Activated naive CD8-positive, alpha-beta T cell treated with anti-CD3 and anti-CD28 coated beads for 36 hours (primary cell): Measurements from ENCODE around the gene CCDC186. TPM values are rescaled to one million over a fixed set of nuclear protein-coding genes. Genes with fewer than 3 reads are reported as not detected.

Experiments used
- DNase-seq: peaks from one replicate; pipeline ENCODE4 v3.0.0; 2021
- H3K27ac Mint-ChIP-seq: one replicate; pipeline ENCODE4 v1.8.0; 2022; ENCODE audit warnings: mild to moderate bottlenecking, moderate library complexity, mixed read lengths
- H3K27me3 Mint-ChIP-seq: one replicate; pipeline ENCODE4 v1.8.0; 2022; ENCODE audit warnings: mild to moderate bottlenecking, mixed read lengths
- H3K36me3 Mint-ChIP-seq: one replicate; pipeline ENCODE4 v1.8.0; 2021; ENCODE audit warnings: mild to moderate bottlenecking, mixed read lengths
- H3K4me1 Mint-ChIP-seq: one replicate; pipeline ENCODE4 v1.8.0; 2021; ENCODE audit warnings: mixed read lengths
- H3K4me3 Mint-ChIP-seq: one replicate; pipeline ENCODE4 v1.8.0; 2022; ENCODE audit warnings: mild to moderate bottlenecking, moderate library complexity, mixed read lengths
- H3K9me3 Mint-ChIP-seq: one replicate; pipeline ENCODE4 v1.8.0; 2022; ENCODE audit warnings: mixed read lengths
- total RNA-seq, 2 experiments: library from RNA; stranded (reverse); gene quantifications; one replicate each; pipeline ENCODE4 v1.2.3, GENCODE V29; 2021

Gene CCDC186
- total RNA-seq, 2 experiments from 2014 or later = 8.3 to 10.3 TPM

DNA sequence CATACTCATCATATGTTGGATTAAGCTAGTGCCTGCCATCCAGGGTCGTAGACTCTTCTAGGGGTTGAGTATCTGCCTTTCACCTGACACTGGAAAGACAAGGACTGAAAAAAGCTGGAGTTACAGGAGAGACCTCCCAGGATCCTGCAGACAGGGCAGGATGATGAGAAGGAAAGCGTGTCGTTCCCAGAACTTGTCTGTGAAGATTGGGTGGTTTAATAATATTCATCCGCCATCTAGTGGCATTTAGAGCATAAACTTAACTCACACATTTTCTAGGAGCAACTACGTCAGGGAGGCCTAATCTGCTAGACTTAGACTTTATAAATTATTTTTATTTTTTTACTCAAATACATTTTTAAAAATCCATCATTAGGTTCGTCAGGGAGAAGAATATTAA, 70.7 kb downstream of the CCDC186 start:
- no peak for DNase-seq
- no peak overlapping the region for H3K4me3 Mint-ChIP-seq
- H3K4me1 Mint-ChIP-seq = peaks cover 26% of the 10 kb centered on the region
- H3K27me3 Mint-ChIP-seq = peaks cover 41% of the 10 kb centered on the region
- no peak overlapping the region for H3K27ac Mint-ChIP-seq
- no peaks in the 10 kb centered on the region for H3K36me3 Mint-ChIP-seq
- H3K9me3 Mint-ChIP-seq = no peaks in the 10 kb centered on the region

GRCh38 chr10:114102256-114102655, 71.7 kb downstream of the CCDC186 start:
- Mint-ChIP-seq H3K27me3 (peaks cover 47% of the 10 kb centered on the region), H3K36me3 (no peaks in the 10 kb centered on the region), H3K27ac (no peak overlapping the region), H3K4me1 (peaks cover 26% of the 10 kb centered on the region), H3K4me3 (no peak overlapping the region), H3K9me3 (no peaks in the 10 kb centered on the region)
- DNase-seq = no peak

DNA sequence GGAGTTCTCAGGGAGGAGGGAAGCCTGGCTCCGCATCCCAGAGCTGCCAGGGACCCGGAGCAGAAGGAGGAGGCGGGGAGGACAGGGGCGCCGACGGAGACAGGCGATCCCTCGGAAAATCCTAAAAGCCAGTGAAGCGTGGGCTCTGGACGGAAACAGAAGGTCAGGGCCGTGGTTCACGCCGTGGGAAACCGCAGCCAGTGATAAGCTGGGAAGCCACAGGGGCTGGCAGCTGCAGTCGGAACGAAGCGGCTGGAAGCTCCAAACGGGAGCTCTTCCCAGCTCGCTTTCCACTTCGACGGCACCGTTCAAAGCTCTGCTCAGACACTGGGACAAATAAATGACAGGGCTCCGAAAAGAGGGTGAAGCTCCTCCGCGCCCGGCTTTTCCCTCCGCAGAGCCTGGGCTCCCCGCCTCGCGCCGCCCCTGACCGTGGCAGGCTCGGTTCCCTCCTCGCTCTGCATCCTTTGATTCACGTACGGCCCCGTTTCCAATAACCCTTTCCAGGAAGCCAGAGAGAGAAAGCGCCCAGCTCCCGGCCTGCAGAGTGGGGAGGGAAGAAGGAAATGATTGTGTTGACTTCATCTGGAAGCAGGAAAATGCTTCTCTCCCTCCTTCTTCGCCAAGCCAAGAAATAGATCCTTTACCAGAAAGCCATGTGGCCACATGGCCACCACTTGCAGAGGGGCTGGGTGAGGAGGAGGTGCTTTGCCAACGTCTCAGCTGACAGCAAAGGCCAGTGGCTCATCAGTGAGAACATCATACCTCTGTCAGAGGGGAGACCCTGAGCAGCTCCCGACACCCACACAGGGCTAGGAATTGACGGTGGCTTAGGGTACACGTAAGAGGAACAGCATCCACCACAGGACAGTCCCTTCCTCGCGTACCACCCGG, 72.9 kb downstream of the CCDC186 start:
- Mint-ChIP-seq H3K4me1 (peaks cover 34% of the 10 kb centered on the region), H3K36me3 (no peaks in the 10 kb centered on the region), H3K27ac (no peak overlapping the region), H3K4me3 (peak overlapping the region; percentile 59), H3K27me3 (peaks cover 47% of the 10 kb centered on the region), H3K9me3 (no peaks in the 10 kb centered on the region)
- no peak for DNase-seq

DNA sequence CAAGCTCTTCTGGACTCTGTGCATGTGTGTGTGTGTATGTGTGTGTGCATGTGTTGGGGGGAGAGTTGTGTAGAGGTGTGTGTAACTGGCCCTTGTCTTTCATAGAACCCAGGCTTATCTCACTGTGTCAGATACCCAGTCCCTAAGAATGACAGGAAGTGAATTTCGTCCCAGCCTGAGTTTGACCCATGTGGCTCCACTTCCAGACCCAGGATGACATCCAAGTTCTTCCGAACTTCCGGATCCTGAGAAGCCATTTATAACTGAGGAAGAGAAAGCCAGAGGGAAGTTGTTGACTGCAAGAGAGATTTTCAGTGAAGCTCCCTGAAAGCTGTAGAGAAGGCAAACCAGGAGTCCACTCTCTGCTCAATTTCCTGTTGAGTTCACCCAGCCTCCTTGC, 77.1 kb downstream of the CCDC186 start:
- peaks cover 47% of the 10 kb centered on the region for H3K4me1 Mint-ChIP-seq
- H3K27me3 Mint-ChIP-seq = peaks cover 43% of the 10 kb centered on the region
- peaks cover 5% of the 10 kb centered on the region for H3K9me3 Mint-ChIP-seq
- no peak overlapping the region for H3K27ac Mint-ChIP-seq
- peaks cover 5% of the 10 kb centered on the region for H3K36me3 Mint-ChIP-seq
- DNase-seq = no peak
- H3K4me3 Mint-ChIP-seq = no peak overlapping the region

GRCh38 chr10:114095559-114096337, 78.3 kb downstream of the CCDC186 start:
- H3K27ac Mint-ChIP-seq = no peak overlapping the region
- H3K9me3 Mint-ChIP-seq = peaks cover 5% of the 10 kb centered on the region
- peaks cover 43% of the 10 kb centered on the region for H3K4me1 Mint-ChIP-seq
- peaks cover 5% of the 10 kb centered on the region for H3K36me3 Mint-ChIP-seq
- peak overlapping the region; percentile 20 for H3K4me3 Mint-ChIP-seq
- peaks cover 32% of the 10 kb centered on the region for H3K27me3 Mint-ChIP-seq
- DNase-seq = no peak

DNA sequence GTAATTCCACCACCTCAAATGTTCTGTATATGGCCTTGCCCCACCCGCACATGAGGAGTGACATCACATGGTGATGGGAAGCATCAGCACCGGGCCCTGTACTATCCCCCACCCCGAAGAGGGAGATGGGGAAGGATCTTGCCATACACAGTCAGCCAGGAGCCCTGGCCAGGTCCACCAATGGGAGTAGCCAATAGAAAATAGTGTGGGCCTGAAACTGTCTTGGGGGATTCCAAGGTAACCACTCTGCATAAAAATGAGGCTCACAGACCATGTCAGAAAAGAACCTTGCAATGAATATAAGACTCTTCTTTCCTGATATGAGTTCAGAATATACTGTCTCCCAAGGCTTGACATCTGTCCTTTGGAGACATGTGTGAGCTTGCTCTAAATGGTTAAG, 79.2 kb downstream of the CCDC186 start:
- Mint-ChIP-seq H3K27me3 (peaks cover 22% of the 10 kb centered on the region), H3K27ac (no peak overlapping the region), H3K36me3 (peaks cover 5% of the 10 kb centered on the region), H3K4me1 (peaks cover 34% of the 10 kb centered on the region), H3K4me3 (no peak overlapping the region), H3K9me3 (peaks cover 5% of the 10 kb centered on the region)
- DNase-seq = no peak

DNA sequence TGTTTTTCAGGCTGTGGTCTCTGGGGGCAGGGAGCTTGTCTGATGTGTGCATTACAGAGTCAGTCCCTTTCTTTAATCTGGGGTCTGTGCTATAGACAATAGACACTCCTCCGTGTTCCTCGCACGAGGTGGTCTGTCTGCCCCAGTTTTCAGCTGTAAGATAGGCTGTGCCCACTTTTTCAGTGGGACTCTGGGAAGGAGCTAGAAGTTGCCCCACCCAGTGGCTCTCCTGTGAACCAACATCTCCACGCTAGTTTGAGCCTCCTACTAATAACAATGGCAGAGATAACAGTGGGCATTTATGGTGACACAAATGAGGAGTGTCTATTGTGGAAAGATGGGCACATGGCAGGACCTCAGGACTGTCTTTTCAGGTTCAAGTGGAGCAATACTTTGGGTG, 86.3 kb downstream of the CCDC186 start:
- Mint-ChIP-seq H3K36me3 (no peaks in the 10 kb centered on the region), H3K27ac (no peak overlapping the region)

DNA sequence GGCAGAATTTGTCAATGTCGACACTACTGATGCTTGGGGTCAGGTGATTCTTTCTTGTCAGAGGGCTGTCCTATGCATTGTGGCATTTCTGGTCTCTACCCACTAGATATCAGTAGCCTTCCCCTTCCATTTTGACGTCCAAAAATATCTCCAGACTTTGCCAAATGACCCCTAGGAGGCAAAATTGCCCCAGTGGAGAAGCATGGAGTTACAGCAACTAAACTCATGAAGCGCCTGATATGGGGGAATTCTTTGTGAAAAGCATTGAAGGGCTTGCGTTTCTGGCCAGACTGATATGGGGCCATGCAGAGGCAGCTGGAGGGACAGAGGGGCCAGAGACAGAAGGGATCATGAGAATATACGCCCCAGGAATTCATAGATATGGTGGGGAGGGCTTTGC, 86.7 kb downstream of the CCDC186 start:
- H3K36me3 Mint-ChIP-seq = no peaks in the 10 kb centered on the region
- H3K27me3 Mint-ChIP-seq = no peaks in the 10 kb centered on the region
- H3K4me1 Mint-ChIP-seq = no peaks in the 10 kb centered on the region
- H3K27ac Mint-ChIP-seq = no peak overlapping the region
- no peaks in the 10 kb centered on the region for H3K9me3 Mint-ChIP-seq
- no peak overlapping the region for H3K4me3 Mint-ChIP-seq
- DNase-seq = no peak

More for the DNA sequence above, 86.3 kb downstream of the CCDC186 start:
- no peaks in the 10 kb centered on the region for H3K9me3 Mint-ChIP-seq
- H3K4me3 Mint-ChIP-seq = no peak overlapping the region
- DNase-seq = no peak
- H3K27me3 Mint-ChIP-seq = no peaks in the 10 kb centered on the region
- H3K4me1 Mint-ChIP-seq = no peaks in the 10 kb centered on the region

DNA sequence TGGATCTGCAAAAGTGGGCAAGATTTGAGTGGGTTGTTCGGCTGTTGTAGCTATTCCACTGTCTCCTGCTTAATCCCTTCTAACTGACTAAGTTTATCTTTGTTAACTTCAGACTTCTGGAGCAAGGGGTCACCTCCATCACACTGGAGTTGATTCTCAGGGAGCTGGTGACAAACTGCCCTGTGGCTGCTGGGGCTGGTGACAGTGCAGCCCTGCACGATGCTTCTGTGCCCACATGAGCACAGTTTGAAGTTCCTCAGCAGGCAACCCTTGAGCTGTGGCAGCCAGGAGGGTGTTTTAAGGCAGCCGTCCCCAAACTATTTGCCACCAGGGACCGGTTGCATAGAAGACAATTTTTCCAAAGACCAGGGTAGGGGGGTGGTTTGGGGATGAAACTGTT, 89.8 kb downstream of the CCDC186 start:
- Mint-ChIP-seq H3K9me3 (no peaks in the 10 kb centered on the region), H3K36me3 (no peaks in the 10 kb centered on the region), H3K4me1 (no peaks in the 10 kb centered on the region), H3K4me3 (no peak overlapping the region), H3K27me3 (peaks cover 5% of the 10 kb centered on the region), H3K27ac (no peak overlapping the region)
- DNase-seq = no peak

GRCh38 chr10:114083040-114083439, 91.0 kb downstream of the CCDC186 start:
- Mint-ChIP-seq H3K4me1 (no peaks in the 10 kb centered on the region), H3K27me3 (peaks cover 5% of the 10 kb centered on the region), H3K9me3 (no peaks in the 10 kb centered on the region), H3K4me3 (no peak overlapping the region), H3K36me3 (no peaks in the 10 kb centered on the region), H3K27ac (no peak overlapping the region)
- DNase-seq = no peak

DNA sequence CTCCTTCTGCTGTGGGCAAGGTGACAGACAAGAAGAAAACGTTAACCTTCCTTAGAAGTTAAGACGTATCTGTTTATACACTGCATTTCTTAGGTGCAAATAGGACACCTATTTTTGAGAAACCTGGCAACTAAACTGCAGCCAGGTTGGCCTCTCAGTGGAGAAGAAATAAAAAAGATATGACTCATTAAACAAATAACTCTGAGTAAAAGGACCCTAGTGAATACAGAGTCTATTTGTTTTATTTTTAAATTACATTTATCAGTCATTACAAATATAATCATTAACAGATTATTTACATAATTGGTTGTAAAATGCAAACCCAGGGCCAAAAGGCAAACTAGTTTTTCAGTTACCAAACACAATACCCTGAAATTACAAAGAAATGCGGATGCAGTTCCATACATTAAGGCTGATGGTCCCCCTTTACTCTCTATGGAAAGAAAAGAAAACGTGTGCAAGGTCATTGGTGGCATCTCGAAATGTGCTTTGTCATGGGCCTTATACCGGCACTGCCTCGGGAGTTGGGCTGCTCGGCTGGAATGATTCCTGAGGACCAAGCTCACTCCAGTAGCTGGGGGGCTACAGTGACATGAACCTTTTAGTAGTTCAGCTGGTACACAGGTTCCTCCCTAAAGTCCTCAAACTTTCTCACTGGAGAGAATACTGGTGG, 92.0 kb downstream of the CCDC186 start:
- no peak for DNase-seq
- Mint-ChIP-seq H3K36me3 (no peaks in the 10 kb centered on the region), H3K4me1 (no peaks in the 10 kb centered on the region), H3K27ac (no peak overlapping the region), H3K4me3 (no peak overlapping the region), H3K9me3 (no peaks in the 10 kb centered on the region), H3K27me3 (peaks cover 5% of the 10 kb centered on the region)

- no peaks in the 10 kb centered on the region for H3K4me1 Mint-ChIP-seq
- H3K36me3 Mint-ChIP-seq = no peaks in the 10 kb centered on the region
- H3K27ac Mint-ChIP-seq = no peak overlapping the region
- H3K9me3 Mint-ChIP-seq = no peaks in the 10 kb centered on the region
- DNase-seq = no peak
- no peak overlapping the region for H3K4me3 Mint-ChIP-seq
- H3K27me3 Mint-ChIP-seq = peaks cover 5% of the 10 kb centered on the region
These were observed 94.6 kb downstream of the CCDC186 start for GRCh38 chr10:114079421-114079820.

DNA sequence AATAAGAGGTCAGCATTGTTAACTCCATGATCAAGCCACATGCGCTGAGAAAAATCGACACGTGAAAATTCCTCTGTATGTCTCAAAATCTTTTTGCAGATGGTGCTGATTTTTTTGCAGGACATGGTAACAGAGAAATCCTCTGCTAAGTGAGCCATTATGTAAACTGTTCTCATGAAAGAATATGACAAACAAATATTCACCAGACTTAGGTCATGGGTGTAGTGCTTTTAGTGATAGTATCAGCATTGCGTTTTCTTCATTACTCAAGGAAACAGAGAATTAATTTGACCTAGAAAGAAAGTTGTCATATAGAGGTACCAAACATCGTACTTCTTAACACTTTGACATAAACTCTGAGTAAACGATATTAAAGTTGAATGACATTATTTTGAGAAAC, 95.7 kb downstream of the CCDC186 start:
- no peaks in the 10 kb centered on the region for H3K9me3 Mint-ChIP-seq
- H3K27me3 Mint-ChIP-seq = peaks cover 5% of the 10 kb centered on the region
- DNase-seq = no peak
- H3K4me3 Mint-ChIP-seq = no peak overlapping the region
- H3K36me3 Mint-ChIP-seq = no peaks in the 10 kb centered on the region
- no peak overlapping the region for H3K27ac Mint-ChIP-seq
- peaks cover 7% of the 10 kb centered on the region for H3K4me1 Mint-ChIP-seq

GRCh38 chr10:114077815-114078219, 96.2 kb downstream of the CCDC186 start:
- peaks cover 7% of the 10 kb centered on the region for H3K4me1 Mint-ChIP-seq
- H3K27ac Mint-ChIP-seq = no peak overlapping the region
- H3K4me3 Mint-ChIP-seq = no peak overlapping the region
- no peaks in the 10 kb centered on the region for H3K36me3 Mint-ChIP-seq
- H3K9me3 Mint-ChIP-seq = no peaks in the 10 kb centered on the region
- peaks cover 5% of the 10 kb centered on the region for H3K27me3 Mint-ChIP-seq
- DNase-seq = no peak

GRCh38 chr10:114077347-114077746, 96.7 kb downstream of the CCDC186 start:
- Mint-ChIP-seq H3K27me3 (peaks cover 5% of the 10 kb centered on the region), H3K4me1 (peaks cover 7% of the 10 kb centered on the region), H3K27ac (no peak overlapping the region), H3K36me3 (no peaks in the 10 kb centered on the region), H3K9me3 (no peaks in the 10 kb centered on the region), H3K4me3 (no peak overlapping the region)
- no peak for DNase-seq
